NB4 (cell line): ENCODE data around the gene PCDH8.

Experiments
- DNase-seq: peaks from one replicate; pipeline ENCODE4 v3.0.0; 2010; ENCODE audit warnings: low read depth
- H3K4me3 ChIP-seq: one replicate; pipeline ENCODE4 v1.5.1; 2011; ENCODE audit warnings: mild to moderate bottlenecking, low read depth, low read length, moderate library complexity
- CTCF ChIP-seq: IDR thresholded peaks from one replicate; pipeline ENCODE4 v1.5.1; 2012; ENCODE audit warnings: low read depth, low read length
- MAX ChIP-seq: IDR thresholded peaks from 2 replicates; pipeline ENCODE4 v1.6.1; 2011; ENCODE audit warnings: low read depth, low read length
- MYC ChIP-seq: IDR thresholded peaks from 2 replicates; pipeline ENCODE4 v1.6.1; 2011; ENCODE audit warnings: low read depth, low read length
- POLR2A ChIP-seq: IDR thresholded peaks from 2 replicates; pipeline ENCODE4 v1.6.1; 2011; ENCODE audit warnings: mild to moderate bottlenecking; ENCODE audit not compliant: insufficient read length; ENCODE audit errors: extremely low read depth

PCDH8 gene

DNA sequence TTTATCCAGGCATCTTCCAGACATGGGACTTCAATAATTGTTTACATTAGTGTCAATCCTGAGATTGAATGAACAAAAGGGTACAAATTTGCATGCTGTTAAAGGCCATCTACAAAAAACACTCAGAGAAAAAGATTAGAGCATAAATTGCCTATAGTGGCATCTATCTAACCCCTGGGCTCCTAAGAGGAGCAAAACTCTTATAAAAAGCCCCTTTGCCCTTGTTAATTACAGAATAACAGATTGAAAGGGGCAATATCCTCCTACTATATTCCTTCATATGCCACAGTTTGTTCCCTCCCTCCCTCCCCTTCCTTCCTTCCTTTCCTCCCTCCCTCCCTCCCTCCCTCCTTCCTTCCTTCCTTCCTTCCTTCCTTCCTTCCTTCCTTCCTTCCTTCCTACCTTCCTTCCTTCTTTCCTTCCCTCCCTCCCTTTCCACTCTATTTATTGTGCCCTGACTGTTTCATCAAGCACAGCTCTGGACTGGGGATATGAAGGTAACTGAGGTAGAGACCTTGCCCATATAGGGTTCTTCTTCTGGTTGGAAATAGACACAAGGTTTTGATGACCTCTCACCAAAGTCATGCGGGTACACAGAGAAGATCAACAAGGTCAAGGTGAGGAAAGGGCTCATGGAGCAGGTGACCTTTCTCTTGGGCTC is 49.5 kb downstream of the PCDH8 start:
- DNase-seq: no peak
- no peak overlapping the region for H3K4me3 ChIP-seq
- TF ChIP-seq CTCF (no peak), POLR2A (no peak), MYC (no peak), MAX (no peak)

GRCh38 chr13:52797176-52797575 is 51.3 kb downstream of the PCDH8 start:
- no peak overlapping the region for H3K4me3 ChIP-seq
- no peak for TF ChIP-seq POLR2A
- no peak for TF ChIP-seq MAX
- no peak for TF ChIP-seq MYC
- no peak for DNase-seq

DNA sequence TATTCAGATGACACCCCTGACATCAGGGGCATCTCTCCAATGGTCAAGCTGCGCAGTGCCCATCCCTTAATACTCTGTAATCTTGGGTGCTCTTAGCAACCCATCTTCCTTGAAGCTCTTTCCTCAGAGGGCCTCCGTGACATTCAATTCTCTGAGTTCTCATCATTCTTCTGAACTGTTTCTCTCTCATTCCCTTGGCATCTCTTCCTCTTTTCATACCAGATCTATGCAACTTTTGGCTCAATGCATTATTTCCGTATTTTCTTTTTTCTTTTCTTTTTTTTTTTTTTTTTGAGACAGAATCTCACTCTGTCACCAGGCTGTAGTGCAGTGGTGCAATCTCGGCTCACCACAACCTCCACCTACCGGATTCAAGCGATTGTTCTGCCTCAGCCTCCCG is 53.9 kb downstream of the PCDH8 start:
- H3K4me3 ChIP-seq: no peak overlapping the region
- no peak for TF ChIP-seq MYC
- TF ChIP-seq MAX: no peak
- no peak for TF ChIP-seq CTCF
- TF ChIP-seq POLR2A: no peak
- no peak for DNase-seq

DNA sequence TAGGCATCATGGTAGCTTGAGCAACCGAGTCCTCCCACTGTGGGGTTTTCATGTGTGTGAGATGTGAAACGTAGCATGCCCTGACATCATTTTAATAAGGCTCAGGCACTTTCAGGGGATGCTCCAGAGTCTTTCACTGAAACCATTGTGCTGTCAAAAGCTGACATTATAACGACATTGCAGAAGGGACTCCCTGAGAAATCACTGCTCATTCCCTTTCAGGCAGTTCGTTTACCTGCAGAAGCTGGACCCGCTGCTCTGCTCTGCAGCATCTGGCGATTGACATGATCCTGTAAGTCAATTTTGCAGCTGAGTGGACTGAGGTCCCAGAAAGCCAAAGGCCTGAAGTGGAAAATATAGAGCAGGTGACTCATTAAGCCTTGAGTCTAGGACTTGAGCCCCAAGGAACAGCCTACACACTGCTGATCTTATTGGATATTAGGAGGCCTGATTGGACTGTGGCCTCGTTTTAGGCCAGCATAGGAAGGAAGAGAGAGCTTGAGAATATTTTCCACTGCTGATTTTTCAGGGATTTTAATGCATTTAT is 54.9 kb downstream of the PCDH8 start:
- TF ChIP-seq CTCF: no peak
- no peak for TF ChIP-seq MAX
- TF ChIP-seq MYC: no peak
- TF ChIP-seq POLR2A: no peak
- H3K4me3 ChIP-seq: no peak overlapping the region
- no peak for DNase-seq
